Endometrial microvascular endothelial cells (primary cell): ENCODE data around the gene VCX3B. TPM values are rescaled to one million over a fixed set of nuclear protein-coding genes. Genes with fewer than 3 reads are reported as not detected.
"Not testable (repeated sequence)": the region's sequence is repeated elsewhere in the genome, so short reads cannot be mapped to it uniquely, and the experiment has no call there.

Experiments used
- in situ Hi-C: cut with HindIII; loops from 2 replicates; pipeline ENCODE4 v1.10.0; 2017; ENCODE audit warnings: low sequenced_read_pairs, low pct_unique_long_range_greater_than_20kb; ENCODE audit errors: inconsistent ontology term
- total RNA-seq: library from RNA; depleted of rRNA; stranded (reverse); fragments of >200 nt; gene quantifications from one replicate; pipeline ENCODE4 v1.2.3, GENCODE V29; 2015; ENCODE audit errors: inconsistent ontology term

The VCX3B gene
- total RNA-seq: not detected

- in situ Hi-C loops: not testable (repeated sequence)
These were observed at the start of gene VCX3B for GRCh38 chrX:8464530-8464929. VCX3B (plus strand) TSS chrX:8464830; CDS start chrX:8465451, 621 bp downstream.

GRCh38 chrX:8418301-8418700 lies 46.3 kb upstream of the VCX3B start:
- in situ Hi-C loops: no loop called here

- in situ Hi-C loops: no loop called here
These were observed 39.7 kb upstream of the VCX3B start for GRCh38 chrX:8424912-8425311.

GRCh38 chrX:8429692-8430249 lies 34.9 kb upstream of the VCX3B start:
- in situ Hi-C loops: no loop called here

GRCh38 chrX:8430444-8430843 lies 34.2 kb upstream of the VCX3B start:
- in situ Hi-C loops: no loop called here

GRCh38 chrX:8432396-8432795 lies 32.2 kb upstream of the VCX3B start:
- in situ Hi-C loops: no loop called here

GRCh38 chrX:8433109-8434062 lies 31.2 kb upstream of the VCX3B start:
- in situ Hi-C loops: no loop called here

- in situ Hi-C loops: no loop called here
These were observed 17.3 kb upstream of the VCX3B start for GRCh38 chrX:8447368-8447767.

GRCh38 chrX:8452343-8452742 lies 12.3 kb upstream of the VCX3B start:
- in situ Hi-C loops: not testable (repeated sequence)

- in situ Hi-C loops: no loop called here
These were observed 11.0 kb upstream of the VCX3B start for GRCh38 chrX:8453611-8454010.

GRCh38 chrX:8455557-8455956 lies 9.1 kb upstream of the VCX3B start:
- in situ Hi-C loops: no loop called here

GRCh38 chrX:8462488-8462887 lies 2.1 kb upstream of the VCX3B start:
- in situ Hi-C loops: no loop called here

- in situ Hi-C loops: no loop called here
These were observed 19.8 kb downstream of the VCX3B start for GRCh38 chrX:8484360-8484949.

GRCh38 chrX:8495036-8495435 lies 30.4 kb downstream of the VCX3B start:
- in situ Hi-C loops: not testable (repeated sequence)

GRCh38 chrX:8500203-8500602 lies 35.6 kb downstream of the VCX3B start:
- in situ Hi-C loops: no loop called here

- in situ Hi-C loops: not testable (repeated sequence)
These were observed 37.5 kb downstream of the VCX3B start for GRCh38 chrX:8502101-8502500.

- in situ Hi-C loops: no loop called here
These were observed 39.8 kb downstream of the VCX3B start for GRCh38 chrX:8504451-8504850.
